Fibroblast of the aortic adventitia (primary cell): Measurements from ENCODE around the gene PHTF1. TPM values are rescaled to one million over a fixed set of nuclear protein-coding genes. Genes with fewer than 3 reads are reported as not detected.

Experiments used
- DNase-seq: peaks from one replicate; pipeline ENCODE4 v3.0.0-alpha.2; 2010; ENCODE audit warnings: low read depth
- H3K4me3 ChIP-seq: 2 replicates; pipeline ENCODE4 v1.5.1; 2011; ENCODE audit warnings: low read depth, mild to moderate bottlenecking, control low read depth, low read length, moderate library complexity
- CTCF ChIP-seq: IDR thresholded peaks from 2 replicates; pipeline ENCODE4 v1.5.1; 2011; ENCODE audit warnings: mild to moderate bottlenecking, low read length, control low read depth, inconsistent platforms; ENCODE audit not compliant: insufficient read depth
- total RNA-seq: library from RNA; depleted of rRNA; stranded (reverse); fragments of >200 nt; gene quantifications from 2 replicates; pipeline ENCODE4 v1.2.3, GENCODE V29; 2012; ENCODE audit warnings: low replicate concordance

Gene PHTF1
- total RNA-seq, 1 donor, result 36.3 TPM

GRCh38 chr1:113678159-113678469 lies 81.2 kb downstream of the PHTF1 start:
- TF ChIP-seq CTCF, result no peak
- no peak overlapping the region for H3K4me3 ChIP-seq
- DNase-seq, result no peak

- H3K4me3 ChIP-seq, result no peak overlapping the region
- peak; percentile 77 for DNase-seq
Observed at GRCh38 chr1:113677250-113678158, 81.8 kb downstream of the PHTF1 start.

GRCh38 chr1:113676524-113676923 lies 82.8 kb downstream of the PHTF1 start:
- TF ChIP-seq CTCF, result no peak
- no peak overlapping the region for H3K4me3 ChIP-seq
- DNase-seq, result no peak

More at GRCh38 chr1:113677250-113678158, 81.8 kb downstream of the PHTF1 start:
- TF ChIP-seq CTCF, result peak; percentile 42

GRCh38 chr1:113675302-113675701 lies 84.0 kb downstream of the PHTF1 start:
- no peak for TF ChIP-seq CTCF
- no peak overlapping the region for H3K4me3 ChIP-seq
- peak; percentile 34 for DNase-seq

- no peak for DNase-seq
- no peak for TF ChIP-seq CTCF
Observed at GRCh38 chr1:113674591-113674990, 84.7 kb downstream of the PHTF1 start.

GRCh38 chr1:113672491-113672890 lies 86.8 kb downstream of the PHTF1 start:
- TF ChIP-seq CTCF, result no peak
- no peak for DNase-seq
- H3K4me3 ChIP-seq, result no peak overlapping the region

More at GRCh38 chr1:113674591-113674990, 84.7 kb downstream of the PHTF1 start:
- no peak overlapping the region for H3K4me3 ChIP-seq

GRCh38 chr1:113670650-113671049 lies 88.6 kb downstream of the PHTF1 start:
- no peak for TF ChIP-seq CTCF
- no peak overlapping the region for H3K4me3 ChIP-seq
- no peak for DNase-seq
